HG02973 (cell line): ENCODE data around the gene WNT6.
"Not testable (repeated sequence)": the region's sequence is repeated elsewhere in the genome, so short reads cannot be mapped to it uniquely, and the experiment has no call there.

Experiments used
- ATAC-seq: cut with Tn5 transposase; IDR thresholded peaks from one replicate; pipeline ENCODE4 v1.9.1; 2021; ENCODE audit warnings: moderate library complexity; ENCODE audit not compliant: unreplicated experiment

The WNT6 gene

GRCh38 chr2:218830526-218831306 is 28.9 kb upstream of the WNT6 start:
- ATAC-seq: no peak

GRCh38 chr2:218831378-218831990 is 28.1 kb upstream of the WNT6 start, which contains the start of gene PRKAG3:
Gene PRKAG3 (minus strand): TSS chr2:218831803.
- ATAC-seq: no peak

- ATAC-seq: no peak
Measured at GRCh38 chr2:218832081-218832480, 27.5 kb upstream of the WNT6 start.

- no peak for ATAC-seq
Measured at GRCh38 chr2:218832520-218832919, 27.1 kb upstream of the WNT6 start.

GRCh38 chr2:218833023-218833609 is 26.5 kb upstream of the WNT6 start:
- no peak for ATAC-seq

- ATAC-seq: no peak
Measured at GRCh38 chr2:218834685-218835084, 24.9 kb upstream of the WNT6 start.

- ATAC-seq: no peak
Measured at GRCh38 chr2:218837495-218837894, 22.1 kb upstream of the WNT6 start.

GRCh38 chr2:218839430-218839829 is 20.2 kb upstream of the WNT6 start:
- ATAC-seq: no peak

- no peak for ATAC-seq
Measured at GRCh38 chr2:218839888-218840287, 19.7 kb upstream of the WNT6 start.

- ATAC-seq: not testable (repeated sequence)
Measured at GRCh38 chr2:218844334-218844733, 15.3 kb upstream of the WNT6 start.

GRCh38 chr2:218846963-218847362 is 12.6 kb upstream of the WNT6 start:
- not testable (repeated sequence) for ATAC-seq

- no peak for ATAC-seq
Measured at GRCh38 chr2:218849721-218850120, 9.9 kb upstream of the WNT6 start.

- no peak for ATAC-seq
Measured at GRCh38 chr2:218850796-218851195, 8.8 kb upstream of the WNT6 start.

- ATAC-seq: no peak
Measured at GRCh38 chr2:218851286-218851685, 8.3 kb upstream of the WNT6 start.

GRCh38 chr2:218852911-218853667 is 6.5 kb upstream of the WNT6 start:
- no peak for ATAC-seq

- no peak for ATAC-seq
Measured at GRCh38 chr2:218853766-218854165, 5.8 kb upstream of the WNT6 start.

GRCh38 chr2:218854860-218855259 is 4.7 kb upstream of the WNT6 start:
- no peak for ATAC-seq

- ATAC-seq: no peak
Measured at GRCh38 chr2:218855305-218856166, 4.1 kb upstream of the WNT6 start.

- ATAC-seq: no peak
Measured at GRCh38 chr2:218856167-218856895, 3.3 kb upstream of the WNT6 start.

- ATAC-seq: no peak
Measured at GRCh38 chr2:218856896-218857243, 2.7 kb upstream of the WNT6 start.
